LNCAP (cell line): ENCODE measurements around the gene SLC38A5.

Experiments used
- TF ChIP-seq, protein P1 (sequence below): fragments of 450-650 bp; IDR thresholded peaks from 2 replicates; pipeline ENCODE4 v1.5.1; 2017; ENCODE audit warnings: mild to moderate bottlenecking

SLC38A5 gene

DNA sequence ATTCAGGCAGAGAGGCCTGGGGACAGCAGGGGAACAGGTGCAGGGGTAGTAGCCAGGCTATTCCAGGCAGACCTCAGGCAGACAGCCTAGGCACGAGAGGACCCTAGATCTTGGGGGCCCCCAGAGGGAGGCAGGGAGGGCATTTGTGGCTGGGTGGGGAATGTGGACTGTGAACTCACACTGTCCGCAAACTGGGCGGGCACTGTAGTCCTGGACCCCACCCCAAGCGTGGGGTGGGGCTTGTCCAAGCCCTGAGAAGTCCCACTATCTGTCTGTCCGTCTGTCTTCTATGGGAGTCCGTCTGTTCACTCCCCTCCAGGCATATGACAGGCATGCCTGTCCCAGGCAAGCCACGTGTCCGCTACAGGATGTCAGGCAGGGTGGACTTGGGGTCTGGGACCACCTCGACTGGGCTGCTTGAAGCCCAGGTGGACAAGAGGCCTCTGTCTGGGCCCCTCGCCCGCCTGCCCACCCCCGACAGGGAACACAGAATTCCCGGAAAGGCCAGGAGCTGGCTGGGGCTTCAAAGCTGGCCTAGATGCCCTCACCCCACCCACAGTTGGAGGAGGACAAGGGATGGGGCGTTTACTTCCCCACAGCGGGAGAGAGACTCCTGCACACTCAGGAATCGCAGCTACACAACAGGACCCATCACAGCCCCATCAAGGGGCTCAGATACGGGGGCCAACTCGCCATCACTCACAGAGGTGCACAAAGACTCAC lies at the start of gene SLC38A5:
Gene SLC38A5, minus strand, starts transcription at position 151 of the 723 bp plus-strand sequence. CDS start 2,336 bp downstream, outside the sequence.
- TF ChIP-seq, protein P1, sequence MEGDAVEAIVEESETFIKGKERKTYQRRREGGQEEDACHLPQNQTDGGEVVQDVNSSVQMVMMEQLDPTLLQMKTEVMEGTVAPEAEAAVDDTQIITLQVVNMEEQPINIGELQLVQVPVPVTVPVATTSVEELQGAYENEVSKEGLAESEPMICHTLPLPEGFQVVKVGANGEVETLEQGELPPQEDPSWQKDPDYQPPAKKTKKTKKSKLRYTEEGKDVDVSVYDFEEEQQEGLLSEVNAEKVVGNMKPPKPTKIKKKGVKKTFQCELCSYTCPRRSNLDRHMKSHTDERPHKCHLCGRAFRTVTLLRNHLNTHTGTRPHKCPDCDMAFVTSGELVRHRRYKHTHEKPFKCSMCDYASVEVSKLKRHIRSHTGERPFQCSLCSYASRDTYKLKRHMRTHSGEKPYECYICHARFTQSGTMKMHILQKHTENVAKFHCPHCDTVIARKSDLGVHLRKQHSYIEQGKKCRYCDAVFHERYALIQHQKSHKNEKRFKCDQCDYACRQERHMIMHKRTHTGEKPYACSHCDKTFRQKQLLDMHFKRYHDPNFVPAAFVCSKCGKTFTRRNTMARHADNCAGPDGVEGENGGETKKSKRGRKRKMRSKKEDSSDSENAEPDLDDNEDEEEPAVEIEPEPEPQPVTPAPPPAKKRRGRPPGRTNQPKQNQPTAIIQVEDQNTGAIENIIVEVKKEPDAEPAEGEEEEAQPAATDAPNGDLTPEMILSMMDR = no peak

DNA sequence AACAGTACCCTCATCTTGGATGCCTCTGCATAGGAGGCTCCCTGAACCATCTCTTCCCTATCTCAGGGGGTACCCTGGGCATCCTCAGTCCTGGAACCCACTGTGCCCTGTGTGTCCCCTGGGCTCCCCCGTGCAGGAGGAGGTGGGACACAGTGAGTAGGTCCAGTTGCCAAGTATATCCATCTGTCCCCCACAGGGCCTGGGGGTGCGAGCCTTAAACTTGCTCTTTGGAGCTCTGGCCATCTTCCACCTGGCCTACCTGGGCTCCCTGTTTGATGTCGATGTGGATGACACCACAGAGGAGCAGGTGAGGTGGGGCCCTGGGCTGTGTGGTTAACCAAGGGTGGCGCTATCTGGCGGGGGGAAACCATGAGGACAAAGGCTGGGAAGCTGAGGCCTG lies 46.9 kb upstream of the SLC38A5 start:
- TF ChIP-seq, protein P1 = no peak

DNA sequence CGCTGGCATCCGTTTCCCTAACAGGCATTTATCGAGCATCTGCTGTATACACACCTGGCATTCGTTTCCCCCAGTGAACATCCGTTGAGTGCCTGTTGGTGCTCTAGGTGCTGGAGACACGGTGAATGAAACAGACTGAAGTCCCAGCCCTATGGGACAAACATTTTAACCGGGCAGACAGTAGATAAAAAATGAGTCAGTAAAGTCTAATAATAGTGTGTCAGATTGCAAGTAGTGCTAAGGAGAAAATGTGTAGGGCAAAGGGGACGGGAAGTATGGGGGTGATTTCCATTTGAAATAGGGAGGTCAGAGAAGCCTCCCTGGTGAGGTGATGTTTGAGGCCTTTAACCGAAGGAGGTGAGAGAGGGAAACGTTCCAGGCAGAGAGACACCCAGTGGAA lies 46.2 kb upstream of the SLC38A5 start:
- TF ChIP-seq, protein P1 = no peak

DNA sequence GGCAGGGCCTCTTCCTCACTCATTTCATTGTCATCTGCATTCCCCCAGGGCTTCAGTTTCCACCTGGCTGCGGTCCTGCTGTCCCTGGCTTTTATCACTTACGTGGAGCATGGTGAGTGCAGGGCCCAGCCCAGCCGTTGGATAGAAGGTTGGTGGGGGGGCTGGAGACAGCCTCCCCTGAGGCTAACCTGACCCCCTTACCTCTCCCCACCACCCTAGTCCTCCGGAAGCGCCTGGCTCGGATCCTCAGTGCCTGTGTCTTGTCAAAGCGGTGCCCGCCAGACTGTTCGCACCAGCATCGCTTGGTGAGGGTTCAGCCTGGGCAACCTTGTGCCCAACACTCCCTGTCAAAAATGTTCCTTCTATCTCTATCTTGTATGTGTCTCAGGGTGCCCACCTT lies 45.8 kb upstream of the SLC38A5 start:
- TF ChIP-seq, protein P1 = no peak

DNA sequence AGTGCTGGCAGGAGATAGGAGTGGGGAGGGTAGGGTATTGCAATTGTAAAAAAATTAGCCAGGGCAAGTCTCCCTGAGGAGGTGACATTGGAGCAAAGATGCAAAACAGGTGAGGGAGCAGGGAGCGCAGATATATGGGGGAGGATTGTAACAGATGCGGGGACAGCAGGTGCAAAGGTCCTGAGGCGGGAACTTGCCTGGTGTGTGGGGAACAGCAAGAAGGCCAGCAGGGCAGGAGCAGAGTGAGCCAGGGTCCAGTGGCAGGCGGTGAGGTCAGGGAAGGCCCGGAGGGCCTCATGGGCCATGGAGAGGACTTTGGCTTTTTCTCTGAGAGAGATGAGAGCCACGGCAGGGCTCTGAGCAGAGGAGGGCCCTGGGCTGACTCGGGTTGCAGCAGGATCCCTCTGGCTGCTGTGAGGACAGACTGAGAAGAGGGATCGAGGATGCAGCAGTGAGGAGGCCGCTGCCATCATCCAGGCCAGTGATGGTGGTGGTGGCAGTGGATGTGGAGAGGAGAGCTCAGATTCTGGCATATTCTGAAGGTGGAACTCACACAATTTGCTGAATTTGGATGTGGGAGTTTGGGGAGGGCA lies 44.9 kb upstream of the SLC38A5 start:
- TF ChIP-seq, protein P1 = no peak

DNA sequence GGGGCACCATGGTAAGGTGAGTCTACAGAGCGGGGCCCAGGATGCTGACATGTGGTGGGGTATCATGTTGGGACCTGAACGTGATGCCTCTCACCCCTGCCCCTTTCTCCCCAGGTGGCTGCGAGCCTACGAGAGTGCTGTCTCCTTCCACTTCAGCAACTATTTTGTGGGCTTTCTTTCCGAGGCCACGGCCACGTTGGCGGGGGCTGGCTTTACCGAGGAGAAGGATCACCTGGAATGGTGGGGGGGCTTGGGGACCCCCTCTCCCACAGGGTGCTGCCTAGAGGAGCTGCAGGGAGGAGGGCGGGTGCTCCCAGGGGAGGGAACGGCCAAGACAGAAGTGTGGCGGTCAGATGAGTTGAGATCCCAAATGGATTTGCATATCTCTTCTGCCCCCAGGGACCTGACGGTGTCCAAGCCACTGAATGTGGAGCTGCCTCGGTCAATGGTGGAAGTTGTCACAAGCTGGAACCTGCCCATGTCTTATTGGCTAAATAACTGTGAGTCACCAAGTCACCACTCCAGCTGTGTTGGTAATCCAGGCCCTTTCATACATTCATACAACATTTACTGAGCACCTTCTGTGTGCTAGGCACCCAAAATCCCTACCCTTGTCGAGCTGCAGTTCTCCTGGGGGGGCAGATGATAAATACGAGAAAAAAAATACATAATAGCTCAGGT lies 44.2 kb upstream of the SLC38A5 start:
- TF ChIP-seq, protein P1 = no peak

DNA sequence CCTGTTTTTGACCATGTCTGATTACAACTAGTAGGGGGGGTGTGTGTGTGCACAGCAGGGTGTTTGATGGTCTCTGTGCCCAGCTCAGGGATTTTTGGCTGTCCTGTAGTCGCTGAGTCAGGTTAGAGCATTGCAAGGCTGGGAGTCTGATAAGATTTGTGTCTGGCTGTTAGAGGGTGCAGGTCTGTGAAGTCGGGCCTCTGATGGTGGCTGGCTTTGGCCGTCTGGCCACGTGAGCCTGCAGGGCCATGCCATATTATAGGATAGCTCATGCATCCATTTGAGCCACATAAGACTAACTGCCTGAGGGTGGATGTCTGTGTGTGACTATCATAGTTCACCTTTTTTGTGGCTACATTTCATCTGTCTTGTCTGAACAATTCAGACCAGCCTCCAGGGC lies 43.6 kb upstream of the SLC38A5 start:
- TF ChIP-seq, protein P1 = no peak
